HG02678 (cell line): Measurements from ENCODE around the gene GAS2.

Experiments
- ATAC-seq: cut with Tn5 transposase; IDR thresholded peaks from one replicate; pipeline ENCODE4 v1.9.1; 2021; ENCODE audit warnings: mild to moderate bottlenecking, moderate library complexity; ENCODE audit not compliant: unreplicated experiment

GAS2 gene

DNA sequence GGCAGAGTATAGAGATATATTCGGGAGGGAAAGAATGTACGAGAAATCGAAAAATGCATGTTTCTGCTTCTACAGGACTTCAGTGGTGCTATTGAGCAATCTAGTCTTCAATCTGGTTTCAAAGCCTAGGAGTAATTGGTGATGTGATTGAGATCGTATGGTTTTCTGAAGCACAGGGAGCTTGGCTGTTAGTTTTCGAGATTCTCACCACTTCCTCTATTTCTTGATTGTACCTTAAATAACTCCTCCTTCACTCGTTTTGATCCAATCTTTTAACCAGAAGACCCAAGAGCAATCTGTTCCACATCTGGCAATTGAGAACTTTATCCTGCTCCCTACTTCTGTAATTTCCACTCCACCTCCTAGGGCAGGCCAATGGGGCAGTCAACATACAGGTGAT is 193.3 kb downstream of the GAS2 start:
- ATAC-seq, result no peak

DNA sequence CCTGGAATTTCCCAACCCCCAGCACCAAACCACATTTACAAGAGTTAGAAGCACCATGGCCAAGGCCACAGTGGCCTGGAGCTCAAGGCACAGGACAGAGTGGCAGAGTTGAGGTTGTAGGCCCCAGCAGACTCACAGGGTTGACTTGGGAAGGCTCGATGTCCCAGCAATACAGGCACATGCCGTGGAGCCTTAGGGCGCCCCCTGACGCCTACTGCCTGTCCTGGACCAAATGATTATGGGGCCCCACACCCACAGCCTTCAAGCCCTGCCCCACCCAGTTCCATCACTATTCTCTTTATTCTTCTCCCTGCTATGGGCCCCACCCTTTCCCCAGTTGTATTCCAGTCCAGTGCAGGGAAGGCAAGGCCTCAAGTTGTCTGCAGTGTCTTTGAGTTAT is 193.8 kb downstream of the GAS2 start, which contains the start of gene CCDC179:
Gene CCDC179 (minus strand): TSS at position 234 of the 400 bp plus-strand sequence. CDS start 53 bp downstream, at position 181.
- ATAC-seq, result no peak
